ENCODE results near the gene CACNA1E. TPM values are rescaled to one million over a fixed set of nuclear protein-coding genes. Genes with fewer than 3 reads are reported as not detected.
"Not testable (repeated sequence)": the region's sequence is repeated elsewhere in the genome, so short reads cannot be mapped to it uniquely, and the experiment has no call there.

Gene CACNA1E
- total RNA-seq, 1 donor from 2014 or later = 0.08 TPM

GRCh38 chr1:181798191-181798926 is 315.0 kb downstream of the CACNA1E start:
- ATAC-seq (no peak), DNase-seq (ENCODE audit: low spot score) (no peak)

GRCh38 chr1:181801617-181802016 is 318.3 kb downstream of the CACNA1E start:
- ATAC-seq (no peak), DNase-seq (ENCODE audit: low spot score) (no peak)

- ATAC-seq = no peak
- no peak for DNase-seq (ENCODE audit: low spot score)
Measured at GRCh38 chr1:181802466-181802865, 319.1 kb downstream of the CACNA1E start.

GRCh38 chr1:181803421-181803820 is 320.1 kb downstream of the CACNA1E start:
- ATAC-seq = no peak

GRCh38 chr1:181804989-181805388 is 321.7 kb downstream of the CACNA1E start:
- ATAC-seq (no peak), DNase-seq (ENCODE audit: low spot score) (no peak)

More at GRCh38 chr1:181803421-181803820, 320.1 kb downstream of the CACNA1E start:
- no peak for DNase-seq (ENCODE audit: low spot score)

- ATAC-seq (no peak), DNase-seq (ENCODE audit: low spot score) (no peak)
Measured at GRCh38 chr1:181806746-181807145, 323.4 kb downstream of the CACNA1E start.

- DNase-seq (ENCODE audit: low spot score) (no peak), ATAC-seq (no peak)
Measured at GRCh38 chr1:181807251-181807650, 323.9 kb downstream of the CACNA1E start.

GRCh38 chr1:181809991-181810545 is 326.8 kb downstream of the CACNA1E start:
- no peak for ATAC-seq

GRCh38 chr1:181812208-181812607 is 328.9 kb downstream of the CACNA1E start:
- ATAC-seq (no peak), DNase-seq (ENCODE audit: low spot score) (no peak)

More at GRCh38 chr1:181809991-181810545, 326.8 kb downstream of the CACNA1E start:
- DNase-seq (ENCODE audit: low spot score) = no peak

GRCh38 chr1:181813266-181813665 is 329.9 kb downstream of the CACNA1E start:
- ATAC-seq (no peak), DNase-seq (ENCODE audit: low spot score) (no peak)

- DNase-seq (ENCODE audit: low spot score) = no peak
- no peak for ATAC-seq
Measured at GRCh38 chr1:181816608-181817007, 333.3 kb downstream of the CACNA1E start.

- DNase-seq (ENCODE audit: low spot score) (no peak), ATAC-seq (no peak)
Measured at GRCh38 chr1:181817091-181817490, 333.8 kb downstream of the CACNA1E start.

GRCh38 chr1:181818459-181818858 is 335.1 kb downstream of the CACNA1E start:
- no peak for ATAC-seq

GRCh38 chr1:181818943-181819342 is 335.6 kb downstream of the CACNA1E start:
- ATAC-seq (no peak), DNase-seq (ENCODE audit: low spot score) (no peak)

More at GRCh38 chr1:181818459-181818858, 335.1 kb downstream of the CACNA1E start:
- DNase-seq (ENCODE audit: low spot score) = no peak

- no peak for ATAC-seq
Measured at GRCh38 chr1:181821701-181822100, 338.4 kb downstream of the CACNA1E start.

GRCh38 chr1:181832173-181832880 is 349.0 kb downstream of the CACNA1E start:
- not testable (repeated sequence) for ATAC-seq; DNase-seq (ENCODE audit: low spot score)

More at GRCh38 chr1:181821701-181822100, 338.4 kb downstream of the CACNA1E start:
- no peak for DNase-seq (ENCODE audit: low spot score)

GRCh38 chr1:181846001-181846645 is 362.8 kb downstream of the CACNA1E start:
- ATAC-seq (no peak), DNase-seq (ENCODE audit: low spot score) (no peak)

GRCh38 chr1:181846681-181847080 is 363.4 kb downstream of the CACNA1E start:
- ATAC-seq (no peak), DNase-seq (ENCODE audit: low spot score) (no peak)

GRCh38 chr1:181849071-181849470 is 365.8 kb downstream of the CACNA1E start:
- DNase-seq (ENCODE audit: low spot score) (no peak), ATAC-seq (no peak)

- DNase-seq (ENCODE audit: low spot score); ATAC-seq: not testable (repeated sequence)
Measured at GRCh38 chr1:181854212-181854611, 370.9 kb downstream of the CACNA1E start.

GRCh38 chr1:181855380-181855779 is 372.1 kb downstream of the CACNA1E start:
- ATAC-seq = no peak
- DNase-seq (ENCODE audit: low spot score) = no peak
